ENCODE data around the gene SUCLG2.

DNA sequence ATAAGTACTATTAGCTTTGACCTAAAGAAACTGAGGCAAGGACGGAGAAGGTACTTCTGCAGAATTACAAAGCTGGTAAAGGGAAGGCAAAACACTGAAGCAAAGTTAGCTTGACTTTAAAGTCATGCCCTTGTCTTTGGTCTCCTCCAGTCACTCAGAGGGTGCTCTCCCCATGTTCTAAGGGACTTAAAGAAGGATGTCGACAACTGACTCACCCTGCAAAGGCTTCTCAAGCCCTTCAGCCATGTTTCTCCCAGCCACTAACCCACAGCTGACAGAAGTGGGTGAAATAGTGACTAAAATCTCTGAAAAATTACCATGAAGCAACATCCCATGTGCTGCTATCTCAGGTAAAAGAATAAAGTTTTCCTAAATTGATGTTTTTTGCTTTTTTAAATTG is 46.4 kb downstream of the SUCLG2 start:
- no peak for TF ChIP-seq EZH2 (IDR thresholded peaks at IDR 0.05; ENCODE audit: insufficient read depth, poor library complexity, severe bottlenecking)
- no peak for TF ChIP-seq EZH2phosphoT487 (IDR thresholded peaks at IDR 0.05; ENCODE audit: insufficient read depth, low read depth)
